H1 (cell line): ENCODE results near the gene PGF. TPM values are rescaled to one million over a fixed set of nuclear protein-coding genes. Genes with fewer than 3 reads are reported as not detected.
"Not testable (repeated sequence)": the region's sequence is repeated elsewhere in the genome, so short reads cannot be mapped to it uniquely, and the experiment has no call there.

ENCODE experiments used
- CTCF ChIA-PET: fragments of 300-600 bp; sonication (Branson Sonifier 250); formaldehyde crosslinking; loops from one replicate; lab custom pipeline; 2021; ENCODE audit not compliant: partially characterized antibody; lab: Charles Lee
- POLR2A ChIA-PET: fragments of 300-600 bp; sonication (Branson Sonifier 250); formaldehyde crosslinking; loops from one replicate; lab custom pipeline; 2021; ENCODE audit warnings: inconsistent platforms; ENCODE audit not compliant: partially characterized antibody; lab: Charles Lee
- DNase-seq, 2 experiments: peaks; one replicate each; pipeline versions ENCODE4 v3.0.0 to v3.0.0-alpha.2; 2010 to 2022; ENCODE audit warnings: low spot score in 2 of 2, low read depth in 1 of 2, mixed read lengths in 1 of 2
- FAIRE-seq: peaks from 2 replicates; lab custom pipeline; 2011; peaks lifted over from hg19 to GRCh38; lab: Jason Lieb, UNC
- H2AFZ ChIP-seq: 2 replicates; pipeline ENCODE4 v1.8.1; 2012; ENCODE audit warnings: low read length, inconsistent platforms
- H2AK5ac ChIP-seq: 2 replicates; pipeline ENCODE4 v1.6.1; 2013; ENCODE audit warnings: low read depth, low read length
- H2BK120ac ChIP-seq: replicated peaks from 2 replicates; pipeline ENCODE3; 2013; ENCODE audit warnings: low read depth, low read length, inconsistent platforms
- H2BK12ac ChIP-seq: 2 replicates; pipeline ENCODE4 v1.6.1; 2013; ENCODE audit warnings: low read depth, low read length
- H2BK15ac ChIP-seq: 2 replicates; pipeline ENCODE4 v1.6.1; 2013; ENCODE audit warnings: low read length
- H2BK20ac ChIP-seq: 2 replicates; pipeline ENCODE4 v1.6.1; 2013; ENCODE audit warnings: low read length
- H2BK5ac ChIP-seq: 2 replicates; pipeline ENCODE4 v1.6.1; 2013; ENCODE audit warnings: low read depth, low read length
- H3K14ac ChIP-seq: 2 replicates; pipeline ENCODE4 v1.6.1; 2013; ENCODE audit warnings: inconsistent platforms; ENCODE audit not compliant: insufficient read length
- H3K18ac ChIP-seq: 2 replicates; pipeline ENCODE4 v1.6.1; 2013; ENCODE audit warnings: low read length; ENCODE audit errors: extremely low read depth
- H3K23ac ChIP-seq: 2 replicates; pipeline ENCODE4 v1.6.1; 2013; ENCODE audit warnings: inconsistent platforms; ENCODE audit not compliant: insufficient read length
- H3K23me2 ChIP-seq: 2 replicates; pipeline ENCODE4 v1.6.1; 2013; ENCODE audit warnings: low read depth, low read length
- H3K27ac ChIP-seq: 2 replicates; pipeline ENCODE4 v1.6.1; 2011; ENCODE audit warnings: low read depth, low read length, inconsistent platforms
- H3K27me3 ChIP-seq, 4 experiments: replicated peaks in 1 of 4; 1 replicate in 1 of 4; 2 replicates in 3 of 4; pipeline versions ENCODE4 v1.6.1 to v1.8.1; 2011 to 2013; ENCODE audit warnings: low read length in 3 of 4, mild to moderate bottlenecking in 3 of 4, inconsistent platforms in 2 of 4, mixed read lengths in 2 of 4, moderate library complexity in 1 of 4; ENCODE audit not compliant: control insufficient read depth in 3 of 4, insufficient read depth in 3 of 4; ENCODE audit errors: extremely low read depth in 1 of 4
- H3K36me3 ChIP-seq, 4 experiments: 2 replicates each; pipeline versions ENCODE4 v1.6.1 to v1.8.1; 2011 to 2013; ENCODE audit warnings: mild to moderate bottlenecking in 4 of 4, low read length in 3 of 4, moderate library complexity in 2 of 4, control low read depth in 1 of 4, inconsistent platforms in 1 of 4; ENCODE audit not compliant: insufficient read depth in 4 of 4, control insufficient read depth in 2 of 4
- H3K4ac ChIP-seq: replicated peaks from 2 replicates; pipeline ENCODE3; 2013; ENCODE audit warnings: low read length, low read depth, mixed read lengths, inconsistent platforms; ENCODE audit not compliant: insufficient read length
- H3K4me1 ChIP-seq, 4 experiments: replicated peaks in 1 of 4; 1 replicate in 1 of 4; 2 replicates in 3 of 4; pipeline versions ENCODE4 v1.6.1 to v1.8.1; 2011 to 2013; ENCODE audit warnings: low read length in 3 of 4, inconsistent platforms in 2 of 4, mixed read lengths in 1 of 4; ENCODE audit not compliant: insufficient read depth in 4 of 4, control insufficient read depth in 3 of 4
- H3K4me2 ChIP-seq, 2 experiments: 2 replicates each; pipeline versions ENCODE4 v1.6.1 to v1.8.1; 2011 to 2013; ENCODE audit warnings: low read depth in 2 of 2, low read length in 2 of 2, control low read depth in 1 of 2, inconsistent platforms in 1 of 2, mild to moderate bottlenecking in 1 of 2; ENCODE audit not compliant: insufficient read depth in 1 of 2
- H3K4me3 ChIP-seq, 4 experiments: fragments of 200-600, 300-600 bp in 1 of 4; sonication (generic), shearing (Covaris generic), sonication (Bioruptor Twin) in 1 of 4; 2 replicates each; pipeline versions ENCODE4 v1.5.1 to v1.8.1; 2011 to 2016; ENCODE audit warnings: low read length in 4 of 4, low read depth in 3 of 4, control low read depth in 2 of 4, inconsistent platforms in 2 of 4, mild to moderate bottlenecking in 2 of 4, mixed read lengths in 1 of 4, moderate library complexity in 1 of 4; ENCODE audit not compliant: insufficient read depth in 2 of 4; ENCODE audit errors: extremely low read depth in 1 of 4
- H3K56ac ChIP-seq: replicated peaks from 2 replicates; pipeline ENCODE3; 2013; ENCODE audit warnings: low read depth, mild to moderate bottlenecking, mixed read lengths, low read length, inconsistent platforms; ENCODE audit not compliant: insufficient read length
- H3K79me1 ChIP-seq: 2 replicates; pipeline ENCODE4 v1.6.1; 2013; ENCODE audit warnings: low read depth, low read length, control low read depth
- H3K79me2 ChIP-seq, 2 experiments: 2 replicates each; pipeline versions ENCODE4 v1.6.1 to v1.8.1; 2012 to 2013; ENCODE audit warnings: low read length in 2 of 2, mild to moderate bottlenecking in 2 of 2, inconsistent platforms in 1 of 2; ENCODE audit not compliant: insufficient read depth in 2 of 2, control insufficient read depth in 1 of 2
- H3K9ac ChIP-seq, 4 experiments: replicated peaks in 1 of 4; 1 replicate in 1 of 4; 2 replicates in 3 of 4; pipeline versions ENCODE4 v1.6.1 to v1.8.1; 2011 to 2013; ENCODE audit warnings: low read depth in 3 of 4, low read length in 3 of 4, control low read depth in 2 of 4, mild to moderate bottlenecking in 2 of 4, moderate library complexity in 2 of 4, inconsistent platforms in 1 of 4; ENCODE audit errors: extremely low read depth in 1 of 4
- H3K9me3 ChIP-seq, 2 experiments: 2 replicates each; pipeline versions ENCODE4 v1.6.1 to v1.8.1; 2012 to 2013; ENCODE audit warnings: mild to moderate bottlenecking in 2 of 2, moderate library complexity in 2 of 2, control low read depth in 1 of 2, inconsistent platforms in 1 of 2, low read depth in 1 of 2, low read length in 1 of 2, mixed read lengths in 1 of 2; ENCODE audit not compliant: insufficient read depth in 2 of 2
- H4K20me1 ChIP-seq, 2 experiments: replicated peaks in 1 of 2; 2 replicates each; pipeline versions ENCODE3 to v1.8.1; 2011 to 2013; ENCODE audit warnings: inconsistent platforms in 2 of 2, low read length in 2 of 2, mild to moderate bottlenecking in 1 of 2; ENCODE audit not compliant: insufficient read depth in 2 of 2, control insufficient read depth in 1 of 2
- H4K5ac ChIP-seq: 2 replicates; pipeline ENCODE4 v1.6.1; 2013; ENCODE audit warnings: low read length, low read depth, mixed read lengths, inconsistent platforms; ENCODE audit not compliant: insufficient read length
- H4K8ac ChIP-seq: 2 replicates; pipeline ENCODE4 v1.8.0; 2013; ENCODE audit warnings: mild to moderate bottlenecking, moderate library complexity, low read length, inconsistent platforms; ENCODE audit not compliant: insufficient read depth; ENCODE audit errors: extremely low read depth
- H4K91ac ChIP-seq: replicated peaks from 2 replicates; pipeline ENCODE3; 2013; ENCODE audit warnings: low read length, mixed read lengths, inconsistent platforms; ENCODE audit not compliant: insufficient read length
- WGBS, 2 experiments: shearing (Covaris generic) in 1 of 2; methylation state at CpG; one replicate each; pipeline versions ENCODE4 v1.1.6 to v1.1.7; 2013 to 2015; ENCODE audit warnings: low lambda C conversion rate in 2 of 2, mixed read lengths in 2 of 2, inconsistent platforms in 1 of 2, low coverage in 1 of 2, missing lambda C conversion rate in 1 of 2; ENCODE audit not compliant: insufficient replicate concordance in 2 of 2, insufficient coverage in 1 of 2, insufficient read length in 1 of 2; ENCODE audit errors: extremely low coverage in 1 of 2, missing lambda C conversion rate in 1 of 2; 5-methylcytosine and 5-hydroxymethylcytosine counted together
- polyA plus RNA-seq, 7 experiments: library from polyadenylated mRNA; depleted of rRNA in 3 of 7; stranded (reverse) in 5 of 7; unstranded in 2 of 7; fragments of >200 nt in 5 of 7; fragments of 200-250 nt in 2 of 7; gene quantifications; 1 replicate in 5 of 7; 2 replicates in 1 of 7; 4 replicates in 1 of 7; pipeline versions ENCODE4 v1.2.1 to v1.2.3, GENCODE V29; 2011 to 2013; ENCODE audit warnings: missing spikeins in 2 of 7, mixed read lengths in 2 of 7
- total RNA-seq: library from RNA; stranded (reverse); fragmentation: NEBNext Ultra II Directional; extraction: Animal tissue kit (Norgen Biotek cat#: 25700); gene quantifications from 2 replicates; pipeline ENCODE4 v1.2.1, GENCODE V29; 2021

The PGF gene
- total and polyA plus RNA-seq, 2 of the 8 experiments (the other 6 are each of a cell fraction or from before 2014, with no cell fraction given): 2.1 to 4.1 TPM

DNA sequence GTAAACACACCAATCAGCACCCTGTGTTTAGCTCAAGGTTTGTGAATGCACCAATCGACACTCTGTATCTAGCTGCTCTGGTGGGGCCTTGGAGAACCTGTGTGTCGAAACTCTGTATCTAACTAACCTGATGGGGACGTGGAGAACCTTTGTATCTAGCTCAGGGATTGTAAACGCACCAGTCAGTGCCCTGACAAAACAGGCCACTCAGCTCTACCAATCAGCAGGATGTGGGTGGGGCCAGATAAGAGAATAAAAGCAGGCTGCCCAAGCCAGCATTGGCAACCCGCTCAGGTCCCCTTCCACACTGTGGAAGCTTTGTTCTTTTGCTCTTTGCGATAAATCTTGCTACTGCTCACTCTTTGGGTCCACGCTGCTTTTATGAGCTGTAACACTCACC, 40.4 kb upstream of the PGF start:
- H4K20me1 ChIP-seq, H3K4ac ChIP-seq, H2BK12ac ChIP-seq, H2AK5ac ChIP-seq, H2BK20ac ChIP-seq, H3K23me2 ChIP-seq, H2BK5ac ChIP-seq, H3K27ac ChIP-seq, H4K91ac ChIP-seq, H3K23ac ChIP-seq, H3K9me3 ChIP-seq, H3K4me3 ChIP-seq, H3K4me2 ChIP-seq, H2BK120ac ChIP-seq, H3K27me3 ChIP-seq, FAIRE-seq, H3K56ac ChIP-seq, H3K9ac ChIP-seq, DNase-seq, H2BK15ac ChIP-seq, H3K18ac ChIP-seq, H4K5ac ChIP-seq, POLR2A ChIA-PET, H3K14ac ChIP-seq, H4K8ac ChIP-seq, H3K4me1 ChIP-seq, H2AFZ ChIP-seq, H3K79me2 ChIP-seq, H3K79me1 ChIP-seq, H3K36me3 ChIP-seq: not testable (repeated sequence)
- 91% methylated on average over 5 of the region's 7 CpGs; no CpG with 5 or more reads in 1 of the 2 experiments for WGBS, 2 experiments
- CTCF ChIA-PET: interaction anchor here (1.0 kb wide), 1 partner anchor 16 kb away, joined by 4 read pairs; no protein-coding TSS in a partner anchor

GRCh38 chr14:74994182-74994581, 38.8 kb upstream of the PGF start:
- not testable (repeated sequence) for H3K9ac ChIP-seq, H4K5ac ChIP-seq, H3K18ac ChIP-seq, H3K27me3 ChIP-seq, H3K9me3 ChIP-seq, H2AK5ac ChIP-seq, FAIRE-seq, DNase-seq, H4K91ac ChIP-seq, H3K79me1 ChIP-seq, H2BK5ac ChIP-seq, H2BK20ac ChIP-seq, H3K79me2 ChIP-seq, H4K20me1 ChIP-seq, H3K56ac ChIP-seq, H3K23ac ChIP-seq, H2AFZ ChIP-seq, H3K4me2 ChIP-seq, H2BK120ac ChIP-seq, H3K36me3 ChIP-seq, H3K4me1 ChIP-seq, H4K8ac ChIP-seq, H2BK12ac ChIP-seq, H3K4me3 ChIP-seq, H3K27ac ChIP-seq, H2BK15ac ChIP-seq, H3K14ac ChIP-seq, H3K4ac ChIP-seq, H3K23me2 ChIP-seq
- ChIA-PET CTCF (interaction anchor here (1.0 kb wide), 1 partner anchor 9 kb away, joined by 3 read pairs; no protein-coding TSS in a partner anchor), POLR2A (interaction anchor here (0.5 to 0.6 kb wide), 2 partner anchors 58 to 227 kb away, joined by 3 read pairs; no protein-coding TSS in a partner anchor)
- WGBS, 2 experiments: 96% methylated on average over 21 of the region's 28 CpGs; no CpG with 5 or more reads in 1 of the 2 experiments
